Measurements from ENCODE around the gene FRK.
"Not testable (repeated sequence)": the region's sequence is repeated elsewhere in the genome, so short reads cannot be mapped to it uniquely, and the experiment has no call there.

Gene FRK

DNA sequence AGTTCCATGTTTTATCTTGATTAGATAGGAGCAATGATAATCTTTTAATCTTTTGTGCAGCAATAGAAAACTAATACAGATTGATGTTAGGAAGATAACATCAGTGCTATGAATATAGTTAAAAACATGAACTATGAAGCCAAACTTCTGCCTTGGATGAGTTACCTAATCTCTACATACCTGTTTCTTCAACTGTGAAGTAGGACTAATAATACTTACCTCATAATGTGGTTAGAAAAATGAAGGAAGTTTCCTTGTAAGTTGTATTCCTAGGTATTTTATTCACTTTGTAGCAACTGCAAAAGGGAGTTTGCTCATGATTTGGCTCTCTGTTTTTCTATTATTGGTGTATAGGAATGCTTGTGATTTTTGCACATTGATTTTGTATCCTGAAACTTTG, 111.9 kb downstream of the FRK start:
- Histone ChIP-seq H3K4me3 (no peak overlapping the region), H3K27ac (no peak overlapping the region)
- TF ChIP-seq, protein P1, sequence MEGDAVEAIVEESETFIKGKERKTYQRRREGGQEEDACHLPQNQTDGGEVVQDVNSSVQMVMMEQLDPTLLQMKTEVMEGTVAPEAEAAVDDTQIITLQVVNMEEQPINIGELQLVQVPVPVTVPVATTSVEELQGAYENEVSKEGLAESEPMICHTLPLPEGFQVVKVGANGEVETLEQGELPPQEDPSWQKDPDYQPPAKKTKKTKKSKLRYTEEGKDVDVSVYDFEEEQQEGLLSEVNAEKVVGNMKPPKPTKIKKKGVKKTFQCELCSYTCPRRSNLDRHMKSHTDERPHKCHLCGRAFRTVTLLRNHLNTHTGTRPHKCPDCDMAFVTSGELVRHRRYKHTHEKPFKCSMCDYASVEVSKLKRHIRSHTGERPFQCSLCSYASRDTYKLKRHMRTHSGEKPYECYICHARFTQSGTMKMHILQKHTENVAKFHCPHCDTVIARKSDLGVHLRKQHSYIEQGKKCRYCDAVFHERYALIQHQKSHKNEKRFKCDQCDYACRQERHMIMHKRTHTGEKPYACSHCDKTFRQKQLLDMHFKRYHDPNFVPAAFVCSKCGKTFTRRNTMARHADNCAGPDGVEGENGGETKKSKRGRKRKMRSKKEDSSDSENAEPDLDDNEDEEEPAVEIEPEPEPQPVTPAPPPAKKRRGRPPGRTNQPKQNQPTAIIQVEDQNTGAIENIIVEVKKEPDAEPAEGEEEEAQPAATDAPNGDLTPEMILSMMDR (IDR thresholded peaks at IDR 0.05), result no peak
- DNase-seq (ENCODE audit: low spot score), result no peak

DNA sequence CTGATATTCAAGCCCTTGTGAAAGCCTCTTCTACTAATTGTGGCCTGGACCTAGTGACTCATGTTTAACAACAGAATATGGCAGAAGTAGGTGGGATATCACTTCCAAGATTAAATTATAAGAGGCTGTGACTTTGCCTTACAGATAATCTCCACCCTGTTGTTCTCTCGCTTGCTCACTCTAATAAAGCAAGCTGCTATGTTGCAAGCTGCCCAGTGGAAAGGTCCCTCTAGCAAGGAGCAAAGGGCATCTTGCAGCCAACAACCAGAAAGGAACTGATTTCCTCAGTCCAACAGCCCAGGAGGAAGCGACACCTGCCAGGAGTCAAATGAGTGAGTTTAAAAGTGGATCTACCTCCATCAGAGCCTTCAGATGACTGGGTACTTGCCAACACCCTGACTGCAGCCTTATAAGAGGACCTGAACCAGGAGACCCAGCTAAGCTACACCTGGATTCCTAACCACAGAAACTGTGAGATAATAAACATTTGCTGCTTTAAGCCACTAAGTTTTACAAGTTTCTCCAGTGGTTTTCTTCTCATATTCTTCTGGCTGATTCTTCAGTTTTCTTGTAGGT, 112.6 kb downstream of the FRK start:
- no peak for DNase-seq (ENCODE audit: low spot score)
- Histone ChIP-seq H3K4me3 (no peak overlapping the region), H3K27ac (no peak overlapping the region)
- TF ChIP-seq, protein P1 (IDR thresholded peaks at IDR 0.05), result no peak

DNA sequence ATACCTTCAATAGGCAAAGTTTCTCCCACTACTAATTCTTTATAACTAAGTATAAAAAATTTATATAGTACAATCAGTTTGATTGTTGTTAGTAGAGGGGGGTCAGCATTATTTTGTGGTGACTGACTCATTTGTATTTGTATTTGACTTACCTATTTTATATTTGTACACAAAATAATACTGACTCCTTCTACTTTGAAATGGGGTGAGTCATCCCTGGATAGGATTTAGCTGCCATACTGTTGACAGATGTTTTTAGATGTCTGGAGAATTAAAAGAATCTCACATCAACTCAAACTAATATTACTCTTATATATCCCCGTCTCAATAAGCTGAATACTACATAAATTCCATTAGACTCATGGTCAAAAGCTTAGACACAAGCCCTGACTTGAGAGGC, 114.9 kb downstream of the FRK start:
- TF ChIP-seq, protein P1 (IDR thresholded peaks at IDR 0.05), result no peak
- H3K27ac ChIP-seq, result no peak overlapping the region
- DNase-seq (ENCODE audit: low spot score), result no peak
- no peak overlapping the region for H3K4me3 ChIP-seq

DNA sequence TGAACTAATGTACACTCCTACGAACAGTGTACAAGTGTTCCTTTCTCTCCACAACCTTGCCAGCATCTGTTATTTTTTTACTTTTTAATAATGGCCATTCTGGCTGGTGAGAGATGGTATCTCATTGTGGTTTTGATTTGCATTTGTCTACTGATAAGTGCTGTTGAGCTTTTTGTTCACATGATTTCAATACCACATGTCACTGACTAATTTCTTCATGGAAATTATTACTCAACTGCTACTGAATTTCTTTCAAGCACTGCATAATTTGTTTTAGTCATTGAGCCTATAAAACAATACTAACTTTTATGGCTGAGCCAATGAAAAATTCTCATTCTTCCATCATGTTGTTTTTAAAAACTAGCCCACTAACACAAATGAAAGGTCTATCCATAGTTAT, 115.4 kb downstream of the FRK start:
- TF ChIP-seq, protein P1 (IDR thresholded peaks at IDR 0.05), result no peak
- DNase-seq (ENCODE audit: low spot score), result no peak
- Histone ChIP-seq H3K27ac (no peak overlapping the region), H3K4me3 (no peak overlapping the region)

DNA sequence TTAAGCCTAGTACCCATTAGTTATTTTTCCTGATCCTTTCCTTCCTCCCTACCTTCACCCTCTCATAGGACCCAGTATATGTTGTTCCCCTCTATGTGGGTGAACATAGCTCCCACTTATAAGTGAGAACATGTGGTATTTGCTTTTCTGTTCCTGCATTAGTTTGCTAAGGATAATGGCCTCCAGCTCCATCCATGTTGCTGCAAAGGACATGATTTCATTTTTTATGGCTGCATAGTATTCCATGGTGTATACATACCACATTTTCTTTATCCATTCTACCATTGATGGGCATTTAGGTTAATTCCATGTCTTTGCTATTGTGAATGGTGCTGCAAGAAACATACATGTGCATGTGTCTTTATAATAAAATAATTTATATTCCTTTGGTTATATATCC, 115.9 kb downstream of the FRK start:
- not testable (repeated sequence) for H3K27ac ChIP-seq; H3K4me3 ChIP-seq; DNase-seq (ENCODE audit: low spot score)

DNA sequence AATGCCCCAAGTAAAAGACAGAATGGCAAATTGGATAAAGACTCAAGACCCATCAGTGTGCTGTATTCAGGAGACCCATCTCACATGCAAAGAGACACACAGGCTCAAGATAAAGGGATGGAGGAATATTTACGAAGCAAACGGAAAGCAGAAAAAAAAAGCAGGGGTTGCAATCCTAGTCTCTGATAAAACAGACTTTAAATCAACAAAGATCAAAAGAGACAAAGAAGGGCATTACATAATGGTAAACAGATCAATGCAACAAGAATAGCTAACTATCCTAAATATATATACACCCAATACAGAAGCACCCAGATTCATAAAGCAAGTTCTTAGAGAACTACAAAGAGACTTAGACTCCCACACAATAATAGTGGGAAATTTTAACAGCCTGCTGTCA, 123.2 kb downstream of the FRK start:
- not testable (repeated sequence) for H3K4me3 ChIP-seq; H3K27ac ChIP-seq; DNase-seq (ENCODE audit: low spot score)

DNA sequence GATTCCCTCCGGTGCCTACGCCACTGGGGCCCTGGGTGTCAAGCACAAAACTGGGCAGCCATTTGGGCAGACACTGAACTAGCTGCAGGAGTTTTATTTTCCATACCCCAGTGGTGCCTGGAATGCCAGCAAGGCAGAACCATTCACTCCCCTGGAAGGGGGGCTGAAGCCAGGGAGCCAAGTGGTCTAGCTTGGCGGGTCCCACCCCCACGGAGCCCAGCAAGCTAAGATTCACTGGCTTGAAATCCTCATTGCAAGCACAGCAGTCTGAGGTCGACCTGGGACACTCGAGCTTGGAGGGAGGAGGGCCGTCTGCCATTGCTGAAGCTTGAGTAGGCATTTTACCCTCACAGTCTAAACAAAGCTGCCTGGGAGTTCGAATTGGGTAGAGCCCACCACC, 125.3 kb downstream of the FRK start:
- Histone ChIP-seq H3K27ac (peak overlapping the region; percentile 68 to 85), H3K4me3 (no peak overlapping the region)
- DNase-seq (ENCODE audit: low spot score), result no peak
- TF ChIP-seq, protein P1 (IDR thresholded peaks at IDR 0.05), result no peak

DNA sequence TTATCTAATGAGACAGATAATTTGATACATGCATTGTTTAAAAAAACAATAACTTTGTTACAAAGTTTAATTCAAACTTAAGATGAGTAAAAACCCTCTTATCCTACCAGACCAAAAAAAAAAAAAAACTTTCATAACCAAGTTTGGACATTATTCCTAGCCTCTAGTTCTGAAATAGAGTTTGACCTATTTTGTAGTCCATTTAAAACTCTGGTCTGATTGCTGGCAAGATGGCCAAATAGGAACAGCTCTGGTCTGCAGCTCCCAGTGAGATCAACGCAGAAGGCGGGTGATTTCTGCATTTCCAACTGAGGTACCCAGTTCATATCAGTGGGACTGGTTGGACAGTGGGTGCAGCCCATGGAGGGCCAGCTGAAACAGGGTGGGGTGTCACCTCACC, 125.9 kb downstream of the FRK start:
- Histone ChIP-seq H3K27ac (peak overlapping the region; percentile 68 to 85), H3K4me3 (peak overlapping the region; percentile 36)
- DNase-seq (ENCODE audit: low spot score), result no peak
- TF ChIP-seq, protein P1 (IDR thresholded peaks at IDR 0.05), result no peak
